Measurements from ENCODE around the gene UQCRC2.
"Not testable (repeated sequence)": the region's sequence is repeated elsewhere in the genome, so short reads cannot be mapped to it uniquely, and the experiment has no call there.

UQCRC2 gene

GRCh38 chr16:21952793-21953540, at the start of gene UQCRC2:
TSS of gene UQCRC2 (plus strand) at chr16:21953361. CDS start at chr16:21953424, 63 bp downstream.
- DNase-seq (ENCODE audit: low spot score) = peak; percentile 96

- not testable (repeated sequence) for DNase-seq (ENCODE audit: low spot score)
Measured at GRCh38 chr16:21932650-21933049, 20.5 kb upstream of the UQCRC2 start.

- not testable (repeated sequence) for DNase-seq (ENCODE audit: low spot score)
Measured at GRCh38 chr16:21933316-21933715, 19.8 kb upstream of the UQCRC2 start.

- DNase-seq (ENCODE audit: low spot score) = not testable (repeated sequence)
Measured at GRCh38 chr16:21933790-21934189, 19.4 kb upstream of the UQCRC2 start.

GRCh38 chr16:21936216-21936615, 16.9 kb upstream of the UQCRC2 start:
- DNase-seq (ENCODE audit: low spot score) = not testable (repeated sequence)

GRCh38 chr16:21937336-21937829, 15.8 kb upstream of the UQCRC2 start:
- DNase-seq (ENCODE audit: low spot score) = no peak

- DNase-seq (ENCODE audit: low spot score) = no peak
Measured at GRCh38 chr16:21940570-21940969, 12.6 kb upstream of the UQCRC2 start.

GRCh38 chr16:21943571-21943970, 9.6 kb upstream of the UQCRC2 start:
- DNase-seq (ENCODE audit: low spot score) = no peak

GRCh38 chr16:21946889-21947635, 6.1 kb upstream of the UQCRC2 start:
- DNase-seq (ENCODE audit: low spot score) = no peak

GRCh38 chr16:21949713-21950260, 3.4 kb upstream of the UQCRC2 start:
- DNase-seq (ENCODE audit: low spot score) = no peak

- DNase-seq (ENCODE audit: low spot score) = peak; percentile 54
Measured at GRCh38 chr16:21950782-21951521, 2.2 kb upstream of the UQCRC2 start.

GRCh38 chr16:21952040-21952792, 945 bp upstream of the UQCRC2 start:
- peak; percentile 81 for DNase-seq (ENCODE audit: low spot score)

- DNase-seq (ENCODE audit: low spot score) = no peak
Measured at GRCh38 chr16:21953541-21953902, 361 bp downstream of the UQCRC2 start.

GRCh38 chr16:21957714-21958346, 4.7 kb downstream of the UQCRC2 start:
- DNase-seq (ENCODE audit: low spot score) = no peak

- DNase-seq (ENCODE audit: low spot score) = no peak
Measured at GRCh38 chr16:21959050-21959449, 5.9 kb downstream of the UQCRC2 start.

- no peak for DNase-seq (ENCODE audit: low spot score)
Measured at GRCh38 chr16:21962475-21962874, 9.3 kb downstream of the UQCRC2 start.

GRCh38 chr16:21963887-21964286, 10.7 kb downstream of the UQCRC2 start:
- no peak for DNase-seq (ENCODE audit: low spot score)

- no peak for DNase-seq (ENCODE audit: low spot score)
Measured at GRCh38 chr16:21964353-21964752, 11.2 kb downstream of the UQCRC2 start.

GRCh38 chr16:21971856-21972255, 18.7 kb downstream of the UQCRC2 start:
- no peak for DNase-seq (ENCODE audit: low spot score)

GRCh38 chr16:21973945-21974344, 20.8 kb downstream of the UQCRC2 start:
- no peak for DNase-seq (ENCODE audit: low spot score)

- no peak for DNase-seq (ENCODE audit: low spot score)
Measured at GRCh38 chr16:21980032-21980431, 26.9 kb downstream of the UQCRC2 start.
